ENCODE results near the gene OMP.
A peak's percentile ranks its signal among the peaks of the same experiment; 100 is the strongest.

Gene OMP

GRCh38 chr11:77109236-77110019, 6.8 kb downstream of the OMP start:
- H3K27me3 ChIP-seq (ENCODE audit: insufficient read depth, low read length) = no peaks in the 10 kb centered on the region
- H3K4me3 ChIP-seq (ENCODE audit: low read depth, low read length) = peak overlapping the region; percentile 14; the same call in 1 of the 2 replicates
- H3K4me1 ChIP-seq (ENCODE audit: control insufficient read depth, insufficient read depth, low read length, unreplicated experiment) = peaks cover 65% of the 10 kb centered on the region
- H3K27ac ChIP-seq (ENCODE audit: low read depth, low read length) = peak overlapping the region; percentile 83
- no peaks in the 10 kb centered on the region for H3K79me2 ChIP-seq (ENCODE audit: control insufficient read depth, insufficient read depth, low read length, unreplicated experiment)
- no peak overlapping the region for H2AFZ ChIP-seq (ENCODE audit: low read length, unreplicated experiment)
- no peaks in the 10 kb centered on the region for H3K36me3 ChIP-seq (ENCODE audit: insufficient read depth, low read length)

- Histone ChIP-seq H3K27me3 (ENCODE audit: insufficient read depth, low read length) (no peaks in the 10 kb centered on the region), H3K4me1 (ENCODE audit: control insufficient read depth, insufficient read depth, low read length, unreplicated experiment) (peaks cover 65% of the 10 kb centered on the region)
These were observed 8.2 kb downstream of the OMP start for GRCh38 chr11:77110836-77111235.

GRCh38 chr11:77111277-77111676, 8.6 kb downstream of the OMP start:
- Histone ChIP-seq H3K27ac (ENCODE audit: low read depth, low read length) (peak overlapping the region; percentile 83; the same call in 1 of the 2 replicates), H3K27me3 (ENCODE audit: insufficient read depth, low read length) (no peaks in the 10 kb centered on the region), H3K79me2 (ENCODE audit: control insufficient read depth, insufficient read depth, low read length, unreplicated experiment) (no peaks in the 10 kb centered on the region), H3K4me1 (ENCODE audit: control insufficient read depth, insufficient read depth, low read length, unreplicated experiment) (peaks cover 61% of the 10 kb centered on the region), H2AFZ (ENCODE audit: low read length, unreplicated experiment) (no peak overlapping the region), H3K36me3 (ENCODE audit: insufficient read depth, low read length) (no peaks in the 10 kb centered on the region), H3K4me3 (ENCODE audit: low read depth, low read length) (no peak overlapping the region)

More at GRCh38 chr11:77110836-77111235, 8.2 kb downstream of the OMP start:
- Histone ChIP-seq H3K27ac (ENCODE audit: low read depth, low read length) (peak overlapping the region; percentile 83), H2AFZ (ENCODE audit: low read length, unreplicated experiment) (no peak overlapping the region), H3K36me3 (ENCODE audit: insufficient read depth, low read length) (no peaks in the 10 kb centered on the region), H3K79me2 (ENCODE audit: control insufficient read depth, insufficient read depth, low read length, unreplicated experiment) (no peaks in the 10 kb centered on the region), H3K4me3 (ENCODE audit: low read depth, low read length) (no peak overlapping the region)

GRCh38 chr11:77111946-77112345, 9.3 kb downstream of the OMP start:
- no peak overlapping the region for H3K4me3 ChIP-seq (ENCODE audit: low read depth, low read length)

GRCh38 chr11:77112641-77113381, 10.2 kb downstream of the OMP start:
- no peak overlapping the region for H2AFZ ChIP-seq (ENCODE audit: low read length, unreplicated experiment)
- no peak overlapping the region for H3K4me3 ChIP-seq (ENCODE audit: low read depth, low read length)
- H3K27ac ChIP-seq (ENCODE audit: low read depth, low read length) = no peak overlapping the region
- peaks cover 48% of the 10 kb centered on the region for H3K4me1 ChIP-seq (ENCODE audit: control insufficient read depth, insufficient read depth, low read length, unreplicated experiment)
- H3K36me3 ChIP-seq (ENCODE audit: insufficient read depth, low read length) = no peaks in the 10 kb centered on the region
- H3K79me2 ChIP-seq (ENCODE audit: control insufficient read depth, insufficient read depth, low read length, unreplicated experiment) = no peaks in the 10 kb centered on the region
- no peaks in the 10 kb centered on the region for H3K27me3 ChIP-seq (ENCODE audit: insufficient read depth, low read length)

More at GRCh38 chr11:77111946-77112345, 9.3 kb downstream of the OMP start:
- peaks cover 57% of the 10 kb centered on the region for H3K4me1 ChIP-seq (ENCODE audit: control insufficient read depth, insufficient read depth, low read length, unreplicated experiment)
- no peaks in the 10 kb centered on the region for H3K36me3 ChIP-seq (ENCODE audit: insufficient read depth, low read length)
- H3K27me3 ChIP-seq (ENCODE audit: insufficient read depth, low read length) = no peaks in the 10 kb centered on the region
- H2AFZ ChIP-seq (ENCODE audit: low read length, unreplicated experiment) = no peak overlapping the region
- H3K79me2 ChIP-seq (ENCODE audit: control insufficient read depth, insufficient read depth, low read length, unreplicated experiment) = no peaks in the 10 kb centered on the region
- H3K27ac ChIP-seq (ENCODE audit: low read depth, low read length) = no peak overlapping the region

GRCh38 chr11:77113382-77114088, 10.9 kb downstream of the OMP start:
- no peak overlapping the region for H3K27ac ChIP-seq (ENCODE audit: low read depth, low read length)
- H3K27me3 ChIP-seq (ENCODE audit: insufficient read depth, low read length) = no peaks in the 10 kb centered on the region
- H2AFZ ChIP-seq (ENCODE audit: low read length, unreplicated experiment) = no peak overlapping the region
- peaks cover 41% of the 10 kb centered on the region for H3K4me1 ChIP-seq (ENCODE audit: control insufficient read depth, insufficient read depth, low read length, unreplicated experiment)
- no peak overlapping the region for H3K4me3 ChIP-seq (ENCODE audit: low read depth, low read length)
- H3K79me2 ChIP-seq (ENCODE audit: control insufficient read depth, insufficient read depth, low read length, unreplicated experiment) = no peaks in the 10 kb centered on the region
- no peaks in the 10 kb centered on the region for H3K36me3 ChIP-seq (ENCODE audit: insufficient read depth, low read length)

- H3K27ac ChIP-seq (ENCODE audit: low read depth, low read length) = no peak overlapping the region
- no peak overlapping the region for H3K4me3 ChIP-seq (ENCODE audit: low read depth, low read length)
- no peaks in the 10 kb centered on the region for H3K27me3 ChIP-seq (ENCODE audit: insufficient read depth, low read length)
- no peaks in the 10 kb centered on the region for H3K36me3 ChIP-seq (ENCODE audit: insufficient read depth, low read length)
- H2AFZ ChIP-seq (ENCODE audit: low read length, unreplicated experiment) = no peak overlapping the region
- H3K79me2 ChIP-seq (ENCODE audit: control insufficient read depth, insufficient read depth, low read length, unreplicated experiment) = no peaks in the 10 kb centered on the region
- peaks cover 35% of the 10 kb centered on the region for H3K4me1 ChIP-seq (ENCODE audit: control insufficient read depth, insufficient read depth, low read length, unreplicated experiment)
These were observed 11.4 kb downstream of the OMP start for GRCh38 chr11:77114089-77114463.

- Histone ChIP-seq H3K4me1 (ENCODE audit: control insufficient read depth, insufficient read depth, low read length, unreplicated experiment) (peaks cover 24% of the 10 kb centered on the region), H3K27ac (ENCODE audit: low read depth, low read length) (no peak overlapping the region), H2AFZ (ENCODE audit: low read length, unreplicated experiment) (no peak overlapping the region), H3K79me2 (ENCODE audit: control insufficient read depth, insufficient read depth, low read length, unreplicated experiment) (no peaks in the 10 kb centered on the region), H3K4me3 (ENCODE audit: low read depth, low read length) (no peak overlapping the region), H3K36me3 (ENCODE audit: insufficient read depth, low read length) (no peaks in the 10 kb centered on the region), H3K27me3 (ENCODE audit: insufficient read depth, low read length) (no peaks in the 10 kb centered on the region)
These were observed 12.6 kb downstream of the OMP start for GRCh38 chr11:77115181-77115611.

GRCh38 chr11:77115956-77116355, 13.3 kb downstream of the OMP start:
- Histone ChIP-seq H3K79me2 (ENCODE audit: control insufficient read depth, insufficient read depth, low read length, unreplicated experiment) (no peaks in the 10 kb centered on the region), H3K4me3 (ENCODE audit: low read depth, low read length) (no peak overlapping the region), H2AFZ (ENCODE audit: low read length, unreplicated experiment) (no peak overlapping the region), H3K36me3 (ENCODE audit: insufficient read depth, low read length) (no peaks in the 10 kb centered on the region), H3K4me1 (ENCODE audit: control insufficient read depth, insufficient read depth, low read length, unreplicated experiment) (peaks cover 17% of the 10 kb centered on the region), H3K27ac (ENCODE audit: low read depth, low read length) (no peak overlapping the region), H3K27me3 (ENCODE audit: insufficient read depth, low read length) (no peaks in the 10 kb centered on the region)

- Histone ChIP-seq H3K79me2 (ENCODE audit: control insufficient read depth, insufficient read depth, low read length, unreplicated experiment) (no peaks in the 10 kb centered on the region), H3K27me3 (ENCODE audit: insufficient read depth, low read length) (no peaks in the 10 kb centered on the region), H3K4me1 (ENCODE audit: control insufficient read depth, insufficient read depth, low read length, unreplicated experiment) (peaks cover 8% of the 10 kb centered on the region), H3K36me3 (ENCODE audit: insufficient read depth, low read length) (no peaks in the 10 kb centered on the region), H2AFZ (ENCODE audit: low read length, unreplicated experiment) (no peak overlapping the region), H3K27ac (ENCODE audit: low read depth, low read length) (no peak overlapping the region), H3K4me3 (ENCODE audit: low read depth, low read length) (no peak overlapping the region)
These were observed 14.9 kb downstream of the OMP start for GRCh38 chr11:77117492-77117891.

All from ACC112 (cell line).